Stimulated activated CD4-positive, alpha-beta T cell treated with anti-CD3 and anti-CD28 coated beads, TNF-alpha, amount 100 ng/mL, for 24 hours (primary cell): Measurements from ENCODE around the gene SULT1A2.
"Not testable (repeated sequence)": the region's sequence is repeated elsewhere in the genome, so short reads cannot be mapped to it uniquely, and the experiment has no call there.

ENCODE experiments used
- DNase-seq, 3 experiments: peaks; one replicate each; pipeline ENCODE4 v3.0.0-alpha.2; 2020; ENCODE audit warnings: low read depth in 3 of 3

The SULT1A2 gene

GRCh38 chr16:28609631-28610594 lies 13.1 kb upstream of the SULT1A2 start, which contains the start of gene SULT1A1:
TSS of gene SULT1A1 (minus strand) at chr16:28610044. CDS start at chr16:28608855, 1,189 bp downstream.
- no peak for DNase-seq

- DNase-seq: not testable (repeated sequence)
These were observed 12.2 kb upstream of the SULT1A2 start for GRCh38 chr16:28608867-28609596.

GRCh38 chr16:28608496-28608808 lies 11.6 kb upstream of the SULT1A2 start:
- not testable (repeated sequence) for DNase-seq

GRCh38 chr16:28607681-28608495 lies 11.0 kb upstream of the SULT1A2 start:
- DNase-seq: not testable (repeated sequence)

- DNase-seq: no peak
These were observed 10.3 kb upstream of the SULT1A2 start for GRCh38 chr16:28607116-28607623.

GRCh38 chr16:28606291-28607115 lies 9.7 kb upstream of the SULT1A2 start:
- no peak for DNase-seq

- DNase-seq: no peak
These were observed 7.3 kb upstream of the SULT1A2 start for GRCh38 chr16:28604186-28604565.

GRCh38 chr16:28603381-28604185 lies 6.7 kb upstream of the SULT1A2 start:
- DNase-seq: no peak

GRCh38 chr16:28602529-28602928 lies 5.7 kb upstream of the SULT1A2 start:
- no peak for DNase-seq

GRCh38 chr16:28602062-28602461 lies 5.2 kb upstream of the SULT1A2 start:
- not testable (repeated sequence) for DNase-seq

GRCh38 chr16:28601589-28601988 lies 4.7 kb upstream of the SULT1A2 start:
- DNase-seq: not testable (repeated sequence)

- DNase-seq: not testable (repeated sequence)
These were observed 4.1 kb upstream of the SULT1A2 start for GRCh38 chr16:28600965-28601364.

- not testable (repeated sequence) for DNase-seq
These were observed 2.8 kb upstream of the SULT1A2 start for GRCh38 chr16:28599377-28600285.

- DNase-seq: no peak
These were observed 927 bp upstream of the SULT1A2 start for GRCh38 chr16:28597692-28598261.

GRCh38 chr16:28596115-28596630 lies 677 bp downstream of the SULT1A2 start:
- DNase-seq: no peak

- not testable (repeated sequence) for DNase-seq
These were observed 1.4 kb downstream of the SULT1A2 start for GRCh38 chr16:28595451-28595850.

- DNase-seq: no peak
These were observed 3.8 kb downstream of the SULT1A2 start for GRCh38 chr16:28592979-28593553.

GRCh38 chr16:28592511-28592910 lies 4.3 kb downstream of the SULT1A2 start:
- no peak for DNase-seq
